AG08395 (cell line): ENCODE results near the gene LAMB1.

ENCODE experiments used
- DNase-seq: peaks from one replicate; pipeline ENCODE4 v3.0.0; 2012; ENCODE audit warnings: mixed read lengths, low spot score

Gene LAMB1

GRCh38 chr7:107998660-107999480, 4.1 kb downstream of the LAMB1 start:
- DNase-seq = no peak

- DNase-seq = no peak
Observed at GRCh38 chr7:107998150-107998549, 4.8 kb downstream of the LAMB1 start.

GRCh38 chr7:107996072-107996882, 6.7 kb downstream of the LAMB1 start:
- DNase-seq = no peak

GRCh38 chr7:107995184-107996071, 7.5 kb downstream of the LAMB1 start:
- no peak for DNase-seq

GRCh38 chr7:107994421-107995030, 8.4 kb downstream of the LAMB1 start:
- DNase-seq = no peak

- DNase-seq = no peak
Observed at GRCh38 chr7:107993891-107994291, 9.1 kb downstream of the LAMB1 start.

GRCh38 chr7:107989618-107990373, 13.2 kb downstream of the LAMB1 start:
- peak; percentile 50 for DNase-seq

- DNase-seq = peak; percentile 18
Observed at GRCh38 chr7:107982918-107983389, 20.0 kb downstream of the LAMB1 start.

- DNase-seq = no peak
Observed at GRCh38 chr7:107982042-107982840, 20.7 kb downstream of the LAMB1 start.

- no peak for DNase-seq
Observed at GRCh38 chr7:107981466-107981865, 21.5 kb downstream of the LAMB1 start.

- no peak for DNase-seq
Observed at GRCh38 chr7:107980671-107981190, 22.2 kb downstream of the LAMB1 start.

GRCh38 chr7:107980171-107980570, 22.8 kb downstream of the LAMB1 start:
- no peak for DNase-seq

GRCh38 chr7:107978815-107979408, 24.0 kb downstream of the LAMB1 start:
- no peak for DNase-seq

- no peak for DNase-seq
Observed at GRCh38 chr7:107977048-107977447, 25.9 kb downstream of the LAMB1 start.

- DNase-seq = no peak
Observed at GRCh38 chr7:107976620-107977019, 26.3 kb downstream of the LAMB1 start.

GRCh38 chr7:107975394-107976013, 27.5 kb downstream of the LAMB1 start:
- DNase-seq = no peak

- no peak for DNase-seq
Observed at GRCh38 chr7:107973861-107974260, 29.1 kb downstream of the LAMB1 start.

GRCh38 chr7:107972941-107973376, 30.0 kb downstream of the LAMB1 start:
- no peak for DNase-seq

GRCh38 chr7:107972075-107972482, 30.9 kb downstream of the LAMB1 start:
- peak; percentile 59 for DNase-seq
